HEK293 (cell line): ENCODE data around the gene PRELID1.

Experiments
- CTCF ChIP-seq: fragments of 450-650 bp; formaldehyde crosslinking; IDR thresholded peaks from 2 replicates; pipeline ENCODE4 v1.5.1; 2016; ENCODE audit warnings: missing biosample characterization, missing genetic modification characterization
- WT1 ChIP-seq: fragments of 450-650 bp; formaldehyde crosslinking; IDR thresholded peaks from 2 replicates; pipeline ENCODE4 v1.5.1; 2016; ENCODE audit warnings: missing biosample characterization, missing genetic modification characterization
- YY1 ChIP-seq: fragments of 450-650 bp; formaldehyde crosslinking; IDR thresholded peaks from 2 replicates; pipeline ENCODE4 v1.5.1; 2018; ENCODE audit warnings: missing biosample characterization, missing genetic modification characterization
- ZNF239 ChIP-seq: fragments of 450-650 bp; formaldehyde crosslinking; IDR thresholded peaks from 2 replicates; pipeline ENCODE4 v1.5.1; 2016; ENCODE audit warnings: missing biosample characterization, missing genetic modification characterization
- ZNF274 ChIP-seq, 2 experiments: fragments of 200-500 bp in 1 of 2; fragments of 450-650 bp in 1 of 2; sonication (Bioruptor generic) in 1 of 2; formaldehyde crosslinking in 1 of 2; IDR thresholded peaks; 2 replicates each; pipeline versions ENCODE4 v1.5.1 to v1.6.1; 2014 to 2016; ENCODE audit warnings: borderline replicate concordance in 1 of 2, inconsistent platforms in 1 of 2, low read length in 1 of 2, missing biosample characterization in 1 of 2, missing genetic modification characterization in 1 of 2
- ZNF629 ChIP-seq: fragments of 450-650 bp; formaldehyde crosslinking; IDR thresholded peaks from 2 replicates; pipeline ENCODE4 v1.5.1; 2017; ENCODE audit warnings: missing biosample characterization, missing genetic modification characterization
- ZSCAN23 ChIP-seq: fragments of 450-650 bp; formaldehyde crosslinking; IDR thresholded peaks from 2 replicates; pipeline ENCODE4 v1.5.1; 2016; ENCODE audit warnings: missing biosample characterization, missing genetic modification characterization

- no peak for TF ChIP-seq YY1 (tag by site-specific recombination)
- TF ChIP-seq ZNF629: no peak
- no peak for TF ChIP-seq WT1 (tag by site-specific recombination)
- no peak for TF ChIP-seq ZNF239 (tag by site-specific recombination)
- no peak for TF ChIP-seq ZNF274 (IDR thresholded peaks at IDR 0.05; ENCODE audit: low read length)
- no peak for TF ChIP-seq ZNF274 (tag by site-specific recombination; IDR thresholded peaks at IDR 0.05; ENCODE audit: borderline replicate concordance)
- no peak for TF ChIP-seq CTCF (tag by site-specific recombination)
- no peak for TF ChIP-seq ZSCAN23 (tag by site-specific recombination)
These were observed 34.9 kb downstream of the PRELID1 start for GRCh38 chr5:177338251-177339106.
